ENCODE measurements around the gene NSUN7.

Gene NSUN7

DNA sequence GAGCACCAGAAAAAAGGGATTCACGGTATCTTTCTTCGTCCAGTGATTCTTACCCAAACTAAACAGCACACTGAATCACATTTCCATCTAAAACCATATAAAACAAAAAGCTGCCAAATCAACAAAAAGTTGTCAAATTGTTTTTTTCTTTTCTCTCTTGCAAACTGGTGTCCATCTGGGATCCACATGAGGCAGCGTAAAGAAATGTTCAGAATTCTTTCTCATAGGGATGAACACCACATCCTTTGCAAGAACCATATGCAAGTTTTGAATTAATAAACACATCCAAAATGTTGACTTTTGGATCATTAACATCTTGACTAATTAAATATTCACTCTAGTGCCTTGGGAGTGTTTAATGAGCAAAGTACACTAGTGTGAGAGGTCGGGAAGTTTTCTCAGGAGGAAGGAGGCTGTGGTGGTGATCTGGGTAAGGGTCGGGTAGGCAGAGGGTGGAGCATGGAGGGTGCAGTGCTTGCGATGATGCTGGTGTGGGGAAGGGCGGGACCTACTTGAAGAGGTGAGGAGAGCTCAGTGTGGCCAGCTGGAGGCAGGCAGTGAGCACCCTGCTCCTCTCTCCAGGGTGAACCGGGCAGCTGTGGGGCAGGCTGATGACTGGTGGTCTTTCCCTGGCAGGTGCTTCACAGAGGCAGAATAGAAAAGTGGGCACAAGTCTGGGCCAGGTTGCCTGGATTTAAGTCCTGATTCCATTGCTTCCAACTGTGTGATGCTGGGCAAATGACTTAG lies 72.8 kb downstream of the NSUN7 start:
- no peak for DNase-seq

GRCh38 chr4:40825014-40825838 lies 75.5 kb downstream of the NSUN7 start:
- DNase-seq, result no peak

DNA sequence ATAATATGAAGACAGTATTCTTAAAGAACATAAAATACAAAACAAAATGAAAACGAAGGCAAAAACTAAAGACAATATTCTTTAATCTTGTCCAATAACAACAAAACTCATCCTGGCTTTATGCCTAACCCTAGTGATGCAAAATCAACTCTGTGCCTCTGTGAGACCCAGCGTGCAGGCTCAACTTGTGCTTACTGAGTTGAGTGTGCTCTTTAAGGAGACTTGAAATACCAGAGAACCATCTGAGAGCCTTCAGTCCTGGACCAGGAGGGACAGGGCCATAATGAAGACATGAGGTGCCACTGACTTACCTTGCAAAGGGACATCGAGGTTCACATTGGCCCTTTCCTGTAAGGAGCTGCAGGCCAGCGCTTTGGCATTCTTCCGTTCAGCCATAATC lies 77.1 kb downstream of the NSUN7 start:
- DNase-seq, result no peak

DNA sequence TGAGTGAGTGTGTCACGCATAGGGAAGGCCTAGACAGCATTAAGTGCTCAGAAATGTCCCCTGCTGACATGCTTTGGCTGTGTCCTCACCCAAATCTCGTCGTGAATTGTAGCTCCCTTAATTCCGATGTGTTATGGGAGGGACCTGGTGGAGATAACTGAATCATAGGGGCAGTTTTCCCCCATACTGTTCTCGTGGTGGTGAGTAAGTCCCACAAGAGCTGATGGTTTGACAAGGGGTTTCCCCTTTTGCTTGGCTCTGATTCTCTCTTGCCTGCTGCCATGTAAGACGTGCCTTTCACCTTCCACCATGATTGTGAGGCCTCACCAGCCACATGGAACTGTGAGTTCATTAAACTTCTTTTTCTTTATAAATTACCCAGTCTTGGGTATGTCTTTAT lies 78.0 kb downstream of the NSUN7 start:
- DNase-seq, result no peak

GRCh38 chr4:40828661-40829060 lies 78.9 kb downstream of the NSUN7 start:
- DNase-seq, result no peak

DNA sequence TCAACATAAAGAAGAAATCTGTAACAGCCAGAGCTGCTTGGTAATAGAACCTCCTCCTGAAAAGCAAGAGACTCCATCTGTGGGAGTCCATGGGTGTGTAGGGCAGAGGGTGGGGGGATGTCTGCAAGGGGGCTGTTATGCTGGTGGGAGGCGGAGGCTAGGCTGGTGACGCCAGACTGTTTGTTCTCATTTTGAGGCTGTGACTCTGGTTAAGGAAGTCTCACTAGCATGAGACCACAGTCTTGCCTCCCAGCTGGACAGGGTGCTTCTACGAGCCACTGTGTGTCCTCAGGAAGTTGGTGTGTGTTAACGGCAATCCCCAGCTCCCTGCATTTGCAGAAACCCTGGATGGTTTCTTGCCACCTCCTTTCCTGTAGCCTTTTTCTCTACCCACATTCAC lies 79.8 kb downstream of the NSUN7 start:
- DNase-seq, result no peak

DNA sequence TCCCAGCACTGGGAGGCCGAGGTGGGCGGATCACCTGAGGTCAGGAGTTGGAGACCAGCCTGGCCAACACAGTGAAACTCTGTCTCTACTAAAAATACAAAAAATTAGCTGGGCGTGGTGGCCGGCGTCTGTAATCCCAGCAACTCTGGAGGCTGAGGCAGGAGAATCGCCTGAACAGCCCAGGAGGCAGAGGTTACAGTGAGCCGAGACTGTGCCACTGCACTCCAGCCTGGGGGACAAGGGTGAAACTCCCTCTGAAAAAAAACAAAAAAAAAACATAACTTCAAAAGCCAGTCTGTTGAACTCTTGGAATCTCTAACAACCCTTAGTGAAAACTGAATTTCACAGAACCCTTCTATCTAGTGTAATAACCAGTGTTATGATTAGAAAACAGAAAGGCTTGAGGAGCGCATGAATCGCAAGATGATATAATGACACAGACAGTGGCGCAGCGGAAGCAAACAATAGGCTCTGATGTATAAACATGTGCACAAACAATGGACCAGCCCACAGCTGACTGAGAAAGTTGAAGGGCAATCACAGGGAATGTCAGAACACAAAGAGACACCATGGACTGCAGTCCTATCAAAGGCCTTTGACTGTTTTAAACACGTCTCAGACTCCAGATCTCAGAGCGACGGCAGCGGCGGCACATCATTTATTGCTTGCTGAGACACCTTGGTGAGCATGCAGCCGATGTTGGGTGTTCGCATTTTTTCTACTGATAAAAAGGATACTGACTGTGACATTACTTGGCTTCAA lies 81.6 kb downstream of the NSUN7 start:
- no peak for DNase-seq

DNA sequence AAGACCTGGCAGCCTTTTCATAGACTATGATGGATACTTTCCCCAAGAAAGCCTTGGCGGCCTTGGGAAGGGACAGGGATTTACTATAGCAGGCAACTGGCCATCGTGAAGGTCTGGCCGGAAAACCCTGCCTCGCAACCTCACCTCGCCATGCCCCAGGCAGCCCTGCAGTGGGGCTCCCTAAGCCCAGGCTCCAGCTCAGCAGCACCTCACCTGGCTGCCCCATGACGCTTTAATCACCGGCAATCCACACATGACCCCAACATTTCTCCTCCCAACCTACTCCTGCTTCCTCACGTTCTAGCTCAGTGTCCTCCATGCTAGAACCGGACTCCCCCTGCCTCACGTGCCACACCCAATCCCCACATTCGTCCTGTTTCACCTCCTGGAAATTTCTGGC lies 82.4 kb downstream of the NSUN7 start:
- no peak for DNase-seq

GRCh38 chr4:40833212-40833611 lies 83.5 kb downstream of the NSUN7 start:
- DNase-seq, result no peak

DNA sequence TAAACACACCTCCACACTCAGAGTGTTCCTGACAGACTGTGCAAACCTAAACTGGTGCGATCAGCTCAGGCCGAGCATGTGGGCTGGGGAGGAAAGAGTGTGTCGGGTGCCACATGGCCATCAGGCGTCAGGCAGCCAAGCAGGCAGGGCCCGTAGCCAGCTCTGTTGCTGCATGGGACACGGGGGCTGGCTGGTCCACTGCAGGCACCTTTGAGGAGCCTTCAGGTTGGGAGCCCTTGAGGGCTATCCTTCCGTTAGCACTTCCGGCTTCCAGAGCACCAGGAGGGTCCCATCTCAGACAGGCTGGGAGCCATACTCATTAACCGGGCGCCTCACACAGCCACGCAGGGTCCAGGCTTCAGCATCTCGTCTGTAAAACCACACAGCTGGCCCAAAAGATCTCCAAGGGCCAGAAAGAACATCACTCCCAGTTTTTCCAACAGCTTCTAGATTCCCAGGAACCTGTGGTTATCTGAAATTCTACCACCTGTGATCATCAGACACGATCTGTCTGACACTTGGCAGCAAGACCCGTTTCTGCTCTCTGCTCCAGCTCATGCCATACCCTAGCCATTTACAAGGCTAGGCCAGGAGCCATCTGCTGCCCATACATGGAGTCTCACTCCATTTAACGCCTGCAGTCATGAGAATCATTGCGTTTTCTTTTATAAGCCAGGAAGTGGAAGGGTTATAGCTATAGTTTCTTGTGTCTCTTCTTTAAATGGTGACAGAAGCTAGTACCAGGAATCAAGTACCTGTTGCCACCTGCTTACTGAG lies 87.5 kb downstream of the NSUN7 start:
- peak; percentile 56 for DNase-seq

DNA sequence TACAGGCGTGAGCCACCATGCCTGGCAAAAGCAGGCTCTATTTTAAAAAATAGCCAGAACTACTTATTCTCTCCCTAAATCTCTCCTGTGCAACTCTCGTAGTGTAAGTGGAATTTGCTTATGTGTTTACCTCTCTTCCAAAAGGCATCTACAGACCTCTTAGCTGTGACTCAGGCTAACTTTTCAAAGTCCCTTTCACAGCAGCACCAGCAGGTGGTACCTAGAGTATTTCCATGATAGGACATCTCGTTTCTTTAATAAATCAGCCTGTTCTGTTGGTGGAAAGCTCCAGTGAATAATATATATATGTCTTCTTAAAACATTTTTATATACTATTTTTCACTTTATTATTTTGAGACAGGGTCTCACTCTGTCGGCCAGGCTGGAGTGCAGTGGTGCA lies 89.0 kb downstream of the NSUN7 start:
- DNase-seq, result peak; percentile 6

DNA sequence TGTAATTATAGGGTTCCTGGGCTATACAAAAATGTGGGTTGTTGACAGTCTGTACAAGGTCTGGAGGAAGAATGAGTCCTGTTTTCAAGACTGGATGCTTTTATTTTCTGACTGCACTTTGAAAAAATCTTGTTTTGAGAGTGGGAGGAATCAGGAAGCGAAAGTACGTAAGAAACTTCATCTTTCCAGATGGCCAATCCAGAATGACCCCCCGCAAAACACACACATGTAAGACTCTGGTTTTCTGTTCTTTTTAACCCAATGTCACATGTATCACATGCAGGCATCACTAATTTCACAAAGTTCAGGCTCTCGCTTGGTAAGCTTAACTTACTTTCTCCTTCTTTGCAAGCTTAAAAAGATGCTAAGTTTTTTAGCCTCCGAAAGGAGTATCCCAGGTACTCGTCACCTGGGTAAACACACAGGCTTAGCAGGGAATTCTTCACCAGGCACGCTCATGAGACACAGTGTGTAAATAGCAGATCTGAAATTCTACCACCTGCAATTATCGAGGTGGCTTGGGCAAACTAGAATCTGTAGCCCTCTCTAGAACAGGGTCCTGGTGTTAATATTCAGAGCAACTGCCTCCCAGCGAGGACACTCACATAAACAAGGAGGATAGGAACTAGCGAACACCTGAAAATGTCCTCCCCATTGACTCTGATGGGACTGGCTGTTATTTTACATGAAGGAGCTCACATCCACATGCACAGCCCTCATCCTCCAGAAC lies 90.7 kb downstream of the NSUN7 start:
- DNase-seq, result no peak

DNA sequence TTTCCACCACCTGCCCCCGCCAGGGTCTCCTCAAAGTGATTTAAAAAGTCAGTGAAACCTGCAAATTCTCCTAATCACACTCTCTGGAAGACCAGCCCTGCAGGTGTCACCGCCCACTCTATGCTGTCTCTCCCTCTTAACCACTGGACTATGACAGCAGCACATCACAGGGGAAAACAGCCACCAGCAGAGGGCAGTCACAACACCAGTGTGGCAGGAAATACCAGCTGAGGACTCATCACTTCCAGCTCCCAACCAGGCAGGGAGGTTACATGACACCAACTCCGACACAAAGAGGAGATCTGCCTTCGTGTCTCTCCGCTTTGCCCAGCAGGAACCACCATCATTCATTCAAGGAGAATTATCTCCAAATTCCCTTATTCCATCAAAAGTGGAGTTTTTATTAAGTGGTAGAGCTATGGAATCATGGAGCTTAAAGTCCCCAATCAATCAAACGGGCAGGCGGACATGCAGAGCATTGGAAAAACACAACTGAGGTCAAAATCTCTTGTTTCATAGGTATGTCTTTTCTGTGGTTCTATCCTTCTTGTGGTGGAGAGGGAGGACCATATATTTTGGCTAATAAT lies 91.3 kb downstream of the NSUN7 start:
- no peak for DNase-seq

DNA sequence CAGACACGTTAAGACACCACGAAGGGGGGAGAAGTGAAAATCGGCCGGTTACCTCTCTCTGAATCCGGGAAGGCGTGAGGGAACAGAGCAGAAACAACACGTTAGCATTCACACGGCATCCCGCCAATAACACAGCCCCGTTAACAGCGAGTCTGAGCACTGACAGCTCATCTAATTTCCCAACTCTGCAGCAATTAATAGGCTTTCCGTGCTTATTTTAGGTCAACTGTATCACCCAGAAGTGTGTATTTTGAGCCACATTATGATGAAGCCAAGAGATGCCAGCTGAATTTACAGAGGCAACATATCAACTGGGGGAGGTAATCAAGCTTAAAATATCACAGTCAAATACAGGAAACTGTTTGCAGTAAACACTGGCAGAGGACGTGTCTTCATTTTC lies 92.6 kb downstream of the NSUN7 start:
- DNase-seq, result no peak

DNA sequence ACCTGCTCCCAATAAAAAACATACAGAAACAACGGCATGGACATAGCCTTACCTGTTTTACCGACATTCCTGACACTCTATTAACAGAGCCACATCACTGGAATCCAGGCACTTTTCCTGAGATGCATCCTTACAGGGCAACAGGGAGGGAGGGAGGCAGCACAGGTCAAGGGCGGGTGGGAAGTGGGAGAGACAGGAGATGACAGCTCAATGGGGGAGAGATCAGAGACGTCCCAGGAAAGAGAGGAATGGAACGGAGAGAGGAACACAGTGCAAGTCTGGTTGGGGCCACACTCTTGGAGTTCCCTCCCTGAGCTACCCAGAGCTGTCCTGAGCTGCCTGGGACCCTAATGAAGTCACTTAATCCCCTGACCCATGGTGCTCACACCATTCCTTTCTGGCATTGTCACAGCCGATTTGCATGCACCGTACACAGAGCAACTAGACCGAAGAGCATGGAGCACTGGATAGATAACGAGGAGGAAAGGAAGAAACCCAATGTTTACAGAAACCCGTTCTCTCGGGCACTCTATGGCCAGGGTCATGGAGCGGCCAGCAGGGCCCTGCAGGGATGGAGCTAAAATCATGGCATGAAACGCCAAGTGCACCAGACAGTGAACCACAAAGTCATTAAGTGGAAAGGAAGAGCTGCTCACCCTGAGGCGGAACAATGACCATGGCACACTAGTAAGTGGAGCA lies 93.1 kb downstream of the NSUN7 start:
- no peak for DNase-seq

DNA sequence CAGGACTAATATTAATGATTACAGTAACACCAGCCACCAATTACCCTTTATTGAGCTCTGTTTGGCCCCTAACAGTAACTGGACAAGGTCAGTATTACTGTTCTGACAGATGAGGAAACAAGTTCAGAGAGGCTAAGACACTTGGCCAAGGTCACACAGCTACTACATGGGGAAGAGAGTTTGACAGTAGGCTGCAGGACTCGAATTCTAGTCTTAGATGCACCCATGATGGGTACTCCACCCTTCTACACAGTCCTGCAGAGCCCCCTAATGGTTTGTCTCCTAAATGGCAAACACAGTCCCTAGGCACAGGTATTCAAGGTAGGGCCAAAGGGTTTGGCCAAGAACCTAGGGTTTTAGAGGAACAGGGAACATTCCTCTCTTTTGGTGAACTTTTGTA lies 93.9 kb downstream of the NSUN7 start:
- DNase-seq, result no peak

- no peak for DNase-seq
Observed at GRCh38 chr4:40844261-40844660, 94.5 kb downstream of the NSUN7 start.

DNA sequence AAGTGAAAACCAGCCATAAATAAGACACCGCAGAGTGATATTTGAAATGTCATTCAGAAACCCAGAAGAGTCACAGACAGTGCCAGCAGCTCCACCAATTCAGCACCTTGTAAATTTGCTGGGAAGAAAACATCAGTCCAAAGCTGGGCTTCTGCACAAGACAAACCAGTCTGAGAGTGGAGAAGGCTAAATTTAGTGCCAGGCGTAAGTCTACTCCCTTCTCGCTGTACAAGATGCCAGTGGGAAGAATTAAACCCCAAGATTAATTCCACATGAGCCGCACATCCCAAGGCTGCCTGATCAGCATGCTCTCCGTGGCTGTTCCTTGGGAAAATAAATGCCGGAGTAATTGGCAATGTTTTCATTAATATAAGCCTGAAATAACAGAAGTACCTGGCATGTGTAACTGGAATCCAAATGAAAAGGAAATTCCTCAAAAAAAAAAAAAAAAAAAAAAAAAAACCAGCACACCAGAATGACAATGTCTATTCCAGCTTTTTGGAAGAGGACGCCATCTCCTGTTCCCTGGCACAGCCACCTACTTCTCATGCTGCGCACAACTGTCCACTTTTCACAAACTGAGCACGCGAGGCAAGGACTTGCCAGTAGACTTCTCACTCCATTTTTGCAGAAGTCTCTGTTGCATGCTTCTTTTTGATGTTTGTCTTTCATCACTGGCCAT lies 95.5 kb downstream of the NSUN7 start:
- DNase-seq, result no peak

- DNase-seq, result no peak
Observed at GRCh38 chr4:40846532-40846931, 96.8 kb downstream of the NSUN7 start.

GRCh38 chr4:40848251-40848650 lies 98.5 kb downstream of the NSUN7 start:
- DNase-seq, result no peak

GRCh38 chr4:40848940-40849339 lies 99.2 kb downstream of the NSUN7 start:
- DNase-seq, result no peak
